ENCODE measurements around the gene TTC8.

DNA sequence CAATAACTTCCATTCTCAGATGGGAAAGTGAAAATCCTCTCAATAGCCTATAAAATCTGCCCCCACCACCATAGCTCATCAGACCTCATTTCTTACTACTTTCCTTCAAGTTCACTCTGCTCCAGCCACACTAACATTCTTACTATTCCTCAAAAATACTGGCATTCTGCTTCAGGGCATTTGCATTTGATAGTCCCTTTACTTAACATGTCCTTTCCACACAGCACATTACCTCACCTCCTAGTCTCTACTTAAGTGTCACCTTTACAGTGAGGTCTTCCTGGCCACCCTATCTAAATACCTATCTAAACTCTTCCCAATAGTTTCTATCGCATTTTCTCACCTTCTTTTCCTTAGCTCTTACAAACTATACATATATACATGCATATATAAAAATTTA lies 38.5 kb upstream of the TTC8 start:
- TF ChIP-seq, protein P1, sequence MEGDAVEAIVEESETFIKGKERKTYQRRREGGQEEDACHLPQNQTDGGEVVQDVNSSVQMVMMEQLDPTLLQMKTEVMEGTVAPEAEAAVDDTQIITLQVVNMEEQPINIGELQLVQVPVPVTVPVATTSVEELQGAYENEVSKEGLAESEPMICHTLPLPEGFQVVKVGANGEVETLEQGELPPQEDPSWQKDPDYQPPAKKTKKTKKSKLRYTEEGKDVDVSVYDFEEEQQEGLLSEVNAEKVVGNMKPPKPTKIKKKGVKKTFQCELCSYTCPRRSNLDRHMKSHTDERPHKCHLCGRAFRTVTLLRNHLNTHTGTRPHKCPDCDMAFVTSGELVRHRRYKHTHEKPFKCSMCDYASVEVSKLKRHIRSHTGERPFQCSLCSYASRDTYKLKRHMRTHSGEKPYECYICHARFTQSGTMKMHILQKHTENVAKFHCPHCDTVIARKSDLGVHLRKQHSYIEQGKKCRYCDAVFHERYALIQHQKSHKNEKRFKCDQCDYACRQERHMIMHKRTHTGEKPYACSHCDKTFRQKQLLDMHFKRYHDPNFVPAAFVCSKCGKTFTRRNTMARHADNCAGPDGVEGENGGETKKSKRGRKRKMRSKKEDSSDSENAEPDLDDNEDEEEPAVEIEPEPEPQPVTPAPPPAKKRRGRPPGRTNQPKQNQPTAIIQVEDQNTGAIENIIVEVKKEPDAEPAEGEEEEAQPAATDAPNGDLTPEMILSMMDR (IDR thresholded peaks at IDR 0.05), result no peak
- TF ChIP-seq EP300 (IDR thresholded peaks at IDR 0.05) (no peak), POLR2A (IDR thresholded peaks at IDR 0.05) (no peak)
